ENCODE data around the gene RCL1. TPM values are rescaled to one million over a fixed set of nuclear protein-coding genes. Genes with fewer than 3 reads are reported as not detected.

The RCL1 gene
- total and polyA plus RNA-seq, 2 of the 13 experiments (the other 11 are each of a cell fraction or from before 2014, with no cell fraction given), result 22.3 to 31.6 TPM

- TF ChIP-seq CREB3 (CRISPR knock-in tag; IDR thresholded peaks at IDR 0.05), result no peak
- no peak for TF ChIP-seq ZNF224 (CRISPR knock-in tag; IDR thresholded peaks at IDR 0.05)
- no peak for TF ChIP-seq ZNF512 (CRISPR knock-in tag; IDR thresholded peaks at IDR 0.05)
- TF ChIP-seq PITX1 (CRISPR knock-in tag; IDR thresholded peaks at IDR 0.05), result no peak
- 0 out of 2 replicates have a peak, but pooled peaks have one; percentile 14 for TF ChIP-seq MED1 (CRISPR knock-in tag; IDR thresholded peaks at IDR 0.05)
- TF ChIP-seq RFXANK (CRISPR knock-in tag; IDR thresholded peaks at IDR 0.05), result no peak
- TF ChIP-seq ZNF615 (CRISPR knock-in tag; IDR thresholded peaks at IDR 0.05; ENCODE audit: borderline replicate concordance), result no peak
- no peak; the same call in 1 of the 2 replicates for TF ChIP-seq ZNF205 (CRISPR knock-in tag; IDR thresholded peaks at IDR 0.05)
- TF ChIP-seq, protein P1, sequence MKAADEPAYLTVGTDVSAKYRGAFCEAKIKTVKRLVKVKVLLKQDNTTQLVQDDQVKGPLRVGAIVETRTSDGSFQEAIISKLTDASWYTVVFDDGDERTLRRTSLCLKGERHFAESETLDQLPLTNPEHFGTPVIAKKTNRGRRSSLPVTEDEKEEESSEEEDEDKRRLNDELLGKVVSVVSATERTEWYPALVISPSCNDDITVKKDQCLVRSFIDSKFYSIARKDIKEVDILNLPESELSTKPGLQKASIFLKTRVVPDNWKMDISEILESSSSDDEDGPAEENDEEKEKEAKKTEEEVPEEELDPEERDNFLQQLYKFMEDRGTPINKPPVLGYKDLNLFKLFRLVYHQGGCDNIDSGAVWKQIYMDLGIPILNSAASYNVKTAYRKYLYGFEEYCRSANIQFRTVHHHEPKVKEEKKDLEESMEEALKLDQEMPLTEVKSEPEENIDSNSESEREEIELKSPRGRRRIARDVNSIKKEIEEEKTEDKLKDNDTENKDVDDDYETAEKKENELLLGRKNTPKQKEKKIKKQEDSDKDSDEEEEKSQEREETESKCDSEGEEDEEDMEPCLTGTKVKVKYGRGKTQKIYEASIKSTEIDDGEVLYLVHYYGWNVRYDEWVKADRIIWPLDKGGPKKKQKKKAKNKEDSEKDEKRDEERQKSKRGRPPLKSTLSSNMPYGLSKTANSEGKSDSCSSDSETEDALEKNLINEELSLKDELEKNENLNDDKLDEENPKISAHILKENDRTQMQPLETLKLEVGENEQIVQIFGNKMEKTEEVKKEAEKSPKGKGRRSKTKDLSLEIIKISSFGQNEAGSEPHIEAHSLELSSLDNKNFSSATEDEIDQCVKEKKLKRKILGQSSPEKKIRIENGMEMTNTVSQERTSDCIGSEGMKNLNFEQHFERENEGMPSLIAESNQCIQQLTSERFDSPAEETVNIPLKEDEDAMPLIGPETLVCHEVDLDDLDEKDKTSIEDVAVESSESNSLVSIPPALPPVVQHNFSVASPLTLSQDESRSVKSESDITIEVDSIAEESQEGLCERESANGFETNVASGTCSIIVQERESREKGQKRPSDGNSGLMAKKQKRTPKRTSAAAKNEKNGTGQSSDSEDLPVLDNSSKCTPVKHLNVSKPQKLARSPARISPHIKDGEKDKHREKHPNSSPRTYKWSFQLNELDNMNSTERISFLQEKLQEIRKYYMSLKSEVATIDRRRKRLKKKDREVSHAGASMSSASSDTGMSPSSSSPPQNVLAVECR (CRISPR knock-in tag; IDR thresholded peaks at IDR 0.05; ENCODE audit: borderline replicate concordance), result peak; percentile 52; the same call in 1 of the 2 replicates
- no peak for TF ChIP-seq MAX (IDR thresholded peaks at IDR 0.05)
- TF ChIP-seq, protein P2, sequence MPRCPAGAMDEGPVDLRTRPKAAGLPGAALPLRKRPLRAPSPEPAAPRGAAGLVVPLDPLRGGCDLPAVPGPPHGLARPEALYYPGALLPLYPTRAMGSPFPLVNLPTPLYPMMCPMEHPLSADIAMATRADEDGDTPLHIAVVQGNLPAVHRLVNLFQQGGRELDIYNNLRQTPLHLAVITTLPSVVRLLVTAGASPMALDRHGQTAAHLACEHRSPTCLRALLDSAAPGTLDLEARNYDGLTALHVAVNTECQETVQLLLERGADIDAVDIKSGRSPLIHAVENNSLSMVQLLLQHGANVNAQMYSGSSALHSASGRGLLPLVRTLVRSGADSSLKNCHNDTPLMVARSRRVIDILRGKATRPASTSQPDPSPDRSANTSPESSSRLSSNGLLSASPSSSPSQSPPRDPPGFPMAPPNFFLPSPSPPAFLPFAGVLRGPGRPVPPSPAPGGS (CRISPR knock-in tag; IDR thresholded peaks at IDR 0.05), result no peak
- no peak for TF ChIP-seq ZNF382 (CRISPR knock-in tag; IDR thresholded peaks at IDR 0.05; ENCODE audit: borderline replicate concordance)
- TF ChIP-seq HIC2 (CRISPR knock-in tag; IDR thresholded peaks at IDR 0.05; ENCODE audit: low read depth), result no peak
- TF ChIP-seq HMGXB4 (CRISPR knock-in tag; IDR thresholded peaks at IDR 0.05; ENCODE audit: borderline replicate concordance in 1 of 2, low read depth in 1 of 2), result peak; percentile 37 to 48; a peak in 2 of 4 replicates
- TF ChIP-seq BRCA1 (CRISPR knock-in tag; IDR thresholded peaks at IDR 0.05), result no peak
- no peak for TF ChIP-seq GFI1 (CRISPR knock-in tag; IDR thresholded peaks at IDR 0.05; ENCODE audit: borderline replicate concordance)
Observed at GRCh38 chr9:4762108-4762885, 30.4 kb upstream of the RCL1 start (continued).

Data from HepG2 (cell line).